DOHH2 (cell line): ENCODE data around the gene BLACAT1.
"Not testable (repeated sequence)": the region's sequence is repeated elsewhere in the genome, so short reads cannot be mapped to it uniquely, and the experiment has no call there.

Experiments
- H3F3A ChIP-seq: fragments of 200-600 bp; sonication (generic), shearing (Covaris generic); 2 replicates; pipeline ENCODE4 v1.6.0; 2016; ENCODE audit warnings: antibody characterized with exemption, mild to moderate bottlenecking; ENCODE audit not compliant: control insufficient read depth, insufficient read depth
- H3K27ac ChIP-seq: fragments of 200-600 bp; sonication (generic); 2 replicates; pipeline ENCODE4 v1.5.1; 2014; ENCODE audit warnings: low read depth, mild to moderate bottlenecking, low read length, moderate library complexity
- H3K27me3 ChIP-seq: fragments of 200-600 bp; sonication (generic); 2 replicates; pipeline ENCODE4 v1.6.1; 2014; ENCODE audit warnings: mild to moderate bottlenecking, low read length, mixed read lengths; ENCODE audit not compliant: control insufficient read depth
- H3K36me3 ChIP-seq: fragments of 200-600 bp; sonication (generic); 2 replicates; pipeline ENCODE4 v1.6.1; 2014; ENCODE audit warnings: mild to moderate bottlenecking, low read length, moderate library complexity, mixed read lengths; ENCODE audit not compliant: control insufficient read depth
- H3K4me1 ChIP-seq: fragments of 200-600 bp; sonication (generic); 2 replicates; pipeline ENCODE4 v1.6.1; 2014; ENCODE audit warnings: mild to moderate bottlenecking, low read length, mixed read lengths; ENCODE audit not compliant: control insufficient read depth
- H3K4me2 ChIP-seq: fragments of 200-600 bp; sonication (generic); 2 replicates; pipeline ENCODE4 v1.6.0; 2014; ENCODE audit warnings: mild to moderate bottlenecking, low read length, moderate library complexity
- H3K4me3 ChIP-seq: fragments of 200-600 bp; sonication (generic); 2 replicates; pipeline ENCODE4 v1.5.1; 2014; ENCODE audit warnings: mild to moderate bottlenecking, low read length, mixed read lengths
- H3K79me2 ChIP-seq: fragments of 200-600 bp; sonication (generic); 2 replicates; pipeline ENCODE4 v1.6.1; 2014; ENCODE audit warnings: mild to moderate bottlenecking, low read length, mixed read lengths; ENCODE audit not compliant: control insufficient read depth
- H3K9me2 ChIP-seq: fragments of 200-600 bp; sonication (generic); replicated peaks from 2 replicates; pipeline ENCODE4 v1.6.1; 2014; ENCODE audit warnings: mild to moderate bottlenecking, low read length, mixed read lengths; ENCODE audit not compliant: control insufficient read depth
- H3K9me3 ChIP-seq: fragments of 200-600 bp; sonication (generic); 2 replicates; pipeline ENCODE4 v1.6.1; 2014; ENCODE audit warnings: antibody characterized with exemption, low read length, mixed read lengths; ENCODE audit not compliant: control insufficient read depth, insufficient read depth
- H4K20me1 ChIP-seq: fragments of 200-600 bp; sonication (generic); 2 replicates; pipeline ENCODE4 v1.6.0; 2014; ENCODE audit warnings: low read depth, mild to moderate bottlenecking, antibody characterized with exemption, low read length, moderate library complexity; ENCODE audit not compliant: control insufficient read depth, insufficient read depth
- EZH2phosphoT487 ChIP-seq: fragments of 200-600 bp; sonication (generic); IDR thresholded peaks from 2 replicates; pipeline ENCODE4 v1.6.1; 2017; ENCODE audit warnings: borderline replicate concordance, mild to moderate bottlenecking, antibody characterized with exemption, low read length, moderate library complexity, mixed read lengths
- TF ChIP-seq, protein P1 (sequence below): fragments of 200-600 bp; sonication (generic); IDR thresholded peaks from one replicate; pipeline ENCODE4 v1.5.1; 2014; ENCODE audit warnings: antibody characterized with exemption, mild to moderate bottlenecking, low read depth, low read length; ENCODE audit not compliant: poor library complexity, severe bottlenecking

BLACAT1 gene

DNA sequence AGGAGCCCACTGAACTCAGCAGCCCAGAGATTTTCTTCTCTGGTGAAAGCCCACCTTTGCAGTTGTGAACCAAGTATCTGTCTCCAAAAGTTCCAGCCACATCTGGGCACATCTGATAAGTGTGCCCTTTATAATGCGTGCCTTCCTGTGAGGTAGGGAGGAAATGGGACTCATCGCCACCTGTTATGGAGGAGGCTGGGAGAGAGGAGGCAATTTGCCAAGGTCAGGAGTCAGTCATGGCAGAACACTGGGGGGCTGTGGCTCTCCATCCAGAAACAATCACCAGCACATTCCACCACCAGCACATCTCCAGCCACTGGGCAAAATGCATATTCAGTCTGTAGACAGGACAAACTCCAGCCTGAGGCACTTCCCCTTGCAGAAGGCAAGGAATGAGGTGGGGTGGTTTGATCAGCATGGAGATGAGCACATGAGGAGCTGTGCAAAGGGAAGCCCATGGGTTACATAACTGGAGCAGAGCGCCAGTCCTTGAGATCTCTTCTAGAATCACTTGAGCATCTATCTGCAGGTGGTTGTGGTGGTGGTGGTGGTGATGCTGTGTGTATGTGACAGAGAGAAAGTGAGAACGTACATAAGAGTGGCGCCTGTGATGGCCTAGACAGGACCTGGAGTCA, 19.0 kb downstream of the BLACAT1 start:
- TF ChIP-seq, protein P1, sequence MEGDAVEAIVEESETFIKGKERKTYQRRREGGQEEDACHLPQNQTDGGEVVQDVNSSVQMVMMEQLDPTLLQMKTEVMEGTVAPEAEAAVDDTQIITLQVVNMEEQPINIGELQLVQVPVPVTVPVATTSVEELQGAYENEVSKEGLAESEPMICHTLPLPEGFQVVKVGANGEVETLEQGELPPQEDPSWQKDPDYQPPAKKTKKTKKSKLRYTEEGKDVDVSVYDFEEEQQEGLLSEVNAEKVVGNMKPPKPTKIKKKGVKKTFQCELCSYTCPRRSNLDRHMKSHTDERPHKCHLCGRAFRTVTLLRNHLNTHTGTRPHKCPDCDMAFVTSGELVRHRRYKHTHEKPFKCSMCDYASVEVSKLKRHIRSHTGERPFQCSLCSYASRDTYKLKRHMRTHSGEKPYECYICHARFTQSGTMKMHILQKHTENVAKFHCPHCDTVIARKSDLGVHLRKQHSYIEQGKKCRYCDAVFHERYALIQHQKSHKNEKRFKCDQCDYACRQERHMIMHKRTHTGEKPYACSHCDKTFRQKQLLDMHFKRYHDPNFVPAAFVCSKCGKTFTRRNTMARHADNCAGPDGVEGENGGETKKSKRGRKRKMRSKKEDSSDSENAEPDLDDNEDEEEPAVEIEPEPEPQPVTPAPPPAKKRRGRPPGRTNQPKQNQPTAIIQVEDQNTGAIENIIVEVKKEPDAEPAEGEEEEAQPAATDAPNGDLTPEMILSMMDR, result no peak
- Histone ChIP-seq H3K9me2 (no peaks in the 10 kb centered on the region), H3K4me1 (peaks cover 70% of the 10 kb centered on the region), H3K27me3 (no peaks in the 10 kb centered on the region; the same call in 1 of the 2 replicates), H3K4me2 (no peak overlapping the region), H3K9me3 (no peaks in the 10 kb centered on the region), H3F3A (no peaks in the 10 kb centered on the region), H4K20me1 (no peaks in the 10 kb centered on the region), H3K36me3 (no peaks in the 10 kb centered on the region), H3K27ac (no peak overlapping the region), H3K4me3 (no peak overlapping the region), H3K79me2 (no peaks in the 10 kb centered on the region)

DNA sequence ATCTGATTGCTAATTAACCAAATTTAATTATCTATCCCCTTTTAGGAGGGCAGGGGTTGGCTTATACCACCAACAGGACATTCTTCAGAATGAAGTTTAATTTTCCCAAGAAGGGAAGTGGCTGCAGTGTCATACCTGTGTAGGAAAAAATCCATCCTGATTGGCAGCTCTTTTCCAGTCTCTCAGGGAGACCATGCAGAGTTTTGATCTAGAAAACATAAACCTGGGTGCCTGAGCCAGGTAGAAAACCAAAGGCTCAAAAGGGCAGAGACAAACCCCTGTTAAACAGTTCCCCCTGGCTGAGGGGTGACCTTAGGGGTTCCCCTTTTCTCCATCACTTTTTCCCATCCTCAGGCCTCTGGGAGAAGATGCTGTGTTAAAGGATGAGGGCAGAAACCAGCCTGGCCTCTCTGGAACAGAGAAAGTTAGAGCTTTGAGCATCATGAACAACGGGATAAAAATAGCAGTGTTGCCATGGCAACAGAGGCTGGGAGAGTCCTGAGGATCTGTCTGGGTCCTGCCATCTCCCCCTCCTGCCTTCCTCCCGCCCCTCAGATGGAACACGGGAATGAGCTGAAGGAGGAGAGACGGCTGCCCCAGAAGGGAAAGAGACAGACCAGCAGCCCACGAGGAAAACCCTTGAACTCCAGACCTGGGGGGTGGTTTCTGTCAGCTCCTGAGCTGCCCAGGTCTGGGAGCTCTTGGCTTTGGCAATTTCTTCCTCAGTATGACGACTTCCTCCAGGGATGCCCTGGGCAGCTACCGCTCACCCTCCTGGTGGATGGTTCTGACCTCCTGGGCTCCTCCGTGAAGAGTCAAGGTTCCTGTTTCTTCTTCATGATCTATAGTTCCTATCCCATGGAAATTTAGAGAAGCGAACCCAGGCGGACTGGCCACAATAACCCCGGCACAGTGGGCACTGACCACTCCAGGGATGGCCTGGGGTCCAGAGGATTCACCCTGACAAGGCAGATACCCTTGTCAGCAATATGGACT, 20.0 kb downstream of the BLACAT1 start:
- Histone ChIP-seq H3K9me2 (no peaks in the 10 kb centered on the region), H3F3A (no peaks in the 10 kb centered on the region; the same call in 1 of the 2 replicates), H4K20me1 (no peaks in the 10 kb centered on the region), H3K9me3 (no peaks in the 10 kb centered on the region), H3K79me2 (no peaks in the 10 kb centered on the region), H3K4me3 (no peak overlapping the region), H3K4me2 (peak overlapping the region; percentile 11; the same call in 1 of the 2 replicates), H3K27ac (no peak overlapping the region), H3K4me1 (peaks cover 69% of the 10 kb centered on the region), H3K27me3 (no peaks in the 10 kb centered on the region; the same call in 1 of the 2 replicates), H3K36me3 (no peaks in the 10 kb centered on the region)
- TF ChIP-seq EZH2phosphoT487, result no peak
- TF ChIP-seq, protein P1, result no peak

DNA sequence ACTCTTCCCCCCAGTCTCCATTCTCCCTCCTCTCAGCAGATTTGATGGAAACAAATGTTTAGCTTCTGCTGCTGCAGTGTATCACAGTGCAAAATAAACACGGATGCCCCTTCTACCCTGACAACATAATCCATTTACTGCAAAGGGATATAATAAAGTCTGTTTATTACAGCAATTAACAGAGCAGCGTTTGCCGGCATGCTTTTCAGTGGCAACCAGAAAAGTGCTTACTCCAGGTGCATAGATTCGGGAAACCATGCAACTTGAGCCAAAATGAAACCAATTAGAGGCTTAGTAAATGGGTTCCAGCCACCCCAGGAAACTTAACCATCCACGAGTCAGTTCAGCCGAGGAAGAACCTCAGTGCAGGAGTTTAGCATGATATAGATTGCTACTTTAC, 21.1 kb downstream of the BLACAT1 start:
- Histone ChIP-seq H4K20me1 (no peaks in the 10 kb centered on the region), H3K9me2 (no peaks in the 10 kb centered on the region), H3K4me3 (no peak overlapping the region), H3F3A (no peaks in the 10 kb centered on the region; the same call in 1 of the 2 replicates), H3K4me2 (no peak overlapping the region), H3K79me2 (no peaks in the 10 kb centered on the region), H3K36me3 (no peaks in the 10 kb centered on the region), H3K27ac (no peak overlapping the region), H3K4me1 (peaks cover 69% of the 10 kb centered on the region), H3K27me3 (no peaks in the 10 kb centered on the region), H3K9me3 (no peaks in the 10 kb centered on the region)
- TF ChIP-seq, protein P1, result no peak
- no peak for TF ChIP-seq EZH2phosphoT487

DNA sequence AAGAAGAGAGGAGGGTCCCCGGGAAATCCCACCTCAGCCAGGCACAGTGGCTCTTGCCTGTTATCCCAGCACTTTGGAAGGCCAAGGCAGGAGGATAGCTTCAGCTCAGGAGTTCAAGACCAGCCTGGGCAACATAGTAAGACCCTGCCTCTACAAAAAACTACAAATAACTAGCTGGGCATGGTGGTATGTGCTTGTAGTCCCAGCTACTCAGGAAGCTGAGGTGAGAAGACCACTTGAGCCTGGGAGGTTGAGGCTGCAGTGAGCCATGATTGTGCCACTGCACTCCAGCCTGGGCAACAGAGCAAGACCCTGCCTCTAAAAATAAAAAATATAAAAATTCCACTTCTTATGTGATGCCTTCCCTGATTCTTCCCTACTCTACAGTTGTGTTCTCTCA, 23.2 kb downstream of the BLACAT1 start:
- not testable (repeated sequence) for H3K36me3 ChIP-seq, H3K27me3 ChIP-seq, H3K4me3 ChIP-seq, H3K79me2 ChIP-seq, H3K9me2 ChIP-seq, H3K9me3 ChIP-seq, H3K27ac ChIP-seq, H4K20me1 ChIP-seq, H3K4me2 ChIP-seq, H3F3A ChIP-seq
- H3K4me1 ChIP-seq, result peaks cover 50% of the 10 kb centered on the region
